Suprapubic skin (tissue), 4 donors: ENCODE measurements around the gene KLHL17. TPM values are rescaled to one million over a fixed set of nuclear protein-coding genes. Genes with fewer than 3 reads are reported as not detected.

Experiments used
- DNase-seq, 2 donors: peaks; one replicate each; pipeline ENCODE4 v3.0.0-alpha.2; 2019; ENCODE audit warnings: low spot score in 2 of 2
- H3K27ac ChIP-seq: fragments of 200-600 bp; sonication (generic); one replicate; pipeline ENCODE4 v1.5.1; 2019
- H3K27me3 ChIP-seq: fragments of 200-600 bp; sonication (generic); one replicate; pipeline ENCODE4 v1.5.1; 2019
- H3K36me3 ChIP-seq: fragments of 200-600 bp; sonication (generic); one replicate; pipeline ENCODE4 v1.5.1; 2019
- H3K4me1 ChIP-seq: fragments of 200-600 bp; sonication (generic); one replicate; pipeline ENCODE4 v1.5.1; 2019
- H3K4me3 ChIP-seq: fragments of 200-600 bp; sonication (generic); one replicate; pipeline ENCODE4 v1.5.1; 2019; ENCODE audit warnings: mild to moderate bottlenecking
- H3K9me3 ChIP-seq: fragments of 200-600 bp; sonication (generic); one replicate; pipeline ENCODE4 v1.5.1; 2019
- EP300 ChIP-seq: sonication (generic); formaldehyde crosslinking; IDR thresholded peaks from one replicate; pipeline ENCODE4 v1.6.1; 2017; ENCODE audit warnings: antibody characterized with exemption
- POLR2A ChIP-seq, 2 donors: fragments of 450-650 bp; IDR thresholded peaks; one replicate each; pipeline ENCODE4 v1.6.1; 2017; ENCODE audit warnings: antibody characterized with exemption in 2 of 2, mild to moderate bottlenecking in 2 of 2, moderate library complexity in 2 of 2
- POLR2AphosphoS5 ChIP-seq, 3 donors: sonication (generic); formaldehyde crosslinking; IDR thresholded peaks; one replicate each; pipeline ENCODE4 v1.6.1; 2017; ENCODE audit warnings: antibody characterized with exemption in 3 of 3
- WGBS: methylation state at CpG from one replicate; pipeline ENCODE4 v1.1.5; 2018; 5-methylcytosine and 5-hydroxymethylcytosine counted together
- total RNA-seq, 4 donors: library from RNA; depleted of rRNA; stranded (reverse); fragments of >200 nt; gene quantifications; one replicate each; pipeline ENCODE4 v1.1.0, GENCODE V29; 2016
- TF ChIP-seq, protein P1 (sequence below), 2 donors: fragments of 200-600 bp in 1 of 2; fragments of 450-650 bp in 1 of 2; sonication (generic) in 1 of 2; IDR thresholded peaks; one replicate each; pipeline ENCODE4 v1.5.1; 2016 to 2019; ENCODE audit warnings: antibody characterized with exemption in 2 of 2, mild to moderate bottlenecking in 1 of 2, moderate library complexity in 1 of 2

The KLHL17 gene
- total RNA-seq, 4 donors from 2014 or later = 9.7 to 38.3 (median 17.0) TPM

DNA sequence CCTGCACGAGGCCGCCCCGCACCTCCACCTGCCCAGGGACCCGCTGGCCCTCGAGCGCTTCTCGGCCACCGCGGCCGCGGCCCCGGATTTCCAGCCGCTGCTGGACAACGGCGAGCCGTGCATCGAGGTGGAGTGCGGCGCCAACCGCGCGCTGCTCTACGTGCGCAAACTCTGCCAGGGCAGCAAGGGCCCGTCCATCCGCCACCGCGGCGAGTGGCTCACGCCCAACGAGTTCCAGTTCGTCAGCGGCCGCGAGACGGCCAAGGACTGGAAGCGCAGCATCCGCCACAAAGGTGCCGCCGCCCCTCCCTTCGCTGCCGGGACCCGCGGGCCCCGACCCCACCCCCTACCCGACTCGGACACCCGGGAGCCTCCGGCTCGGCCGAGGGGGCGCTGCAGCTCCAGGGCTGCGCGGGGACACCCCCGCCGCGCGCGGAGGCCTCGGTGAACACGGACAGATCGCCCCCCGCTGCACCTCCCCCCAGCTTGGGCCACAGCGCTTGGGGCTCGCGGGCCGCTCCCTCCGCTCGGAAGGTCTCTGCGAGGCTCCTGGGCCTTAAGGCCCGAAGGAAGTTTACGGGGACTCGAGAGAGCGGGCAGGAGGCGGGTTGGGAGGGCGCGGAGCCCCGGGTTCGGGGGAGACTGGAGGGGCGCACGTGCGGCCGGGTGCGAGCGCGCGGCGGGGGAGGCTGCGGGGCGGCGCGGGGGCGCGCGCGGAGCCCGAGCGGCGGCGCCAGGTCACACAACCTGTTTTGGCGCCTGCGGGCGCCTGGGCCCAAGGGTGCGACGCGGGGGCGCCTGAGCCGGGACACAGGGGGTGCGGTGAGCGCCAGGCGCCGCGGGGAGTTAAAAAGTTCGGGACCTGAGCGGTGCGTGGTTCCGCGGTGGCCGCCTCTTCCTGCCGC lies 35.5 kb upstream of the KLHL17 start:
- H3K4me3 ChIP-seq = peak overlapping the region; percentile 61
- peaks cover 55% of the 10 kb centered on the region for H3K4me1 ChIP-seq
- no peak overlapping the region for H3K27ac ChIP-seq
- peaks cover 97% of the 10 kb centered on the region for H3K27me3 ChIP-seq
- no peaks in the 10 kb centered on the region for H3K9me3 ChIP-seq
- no peak for TF ChIP-seq EP300
- no peak for TF ChIP-seq POLR2A (IDR thresholded peaks at IDR 0.05)
- TF ChIP-seq, protein P1, sequence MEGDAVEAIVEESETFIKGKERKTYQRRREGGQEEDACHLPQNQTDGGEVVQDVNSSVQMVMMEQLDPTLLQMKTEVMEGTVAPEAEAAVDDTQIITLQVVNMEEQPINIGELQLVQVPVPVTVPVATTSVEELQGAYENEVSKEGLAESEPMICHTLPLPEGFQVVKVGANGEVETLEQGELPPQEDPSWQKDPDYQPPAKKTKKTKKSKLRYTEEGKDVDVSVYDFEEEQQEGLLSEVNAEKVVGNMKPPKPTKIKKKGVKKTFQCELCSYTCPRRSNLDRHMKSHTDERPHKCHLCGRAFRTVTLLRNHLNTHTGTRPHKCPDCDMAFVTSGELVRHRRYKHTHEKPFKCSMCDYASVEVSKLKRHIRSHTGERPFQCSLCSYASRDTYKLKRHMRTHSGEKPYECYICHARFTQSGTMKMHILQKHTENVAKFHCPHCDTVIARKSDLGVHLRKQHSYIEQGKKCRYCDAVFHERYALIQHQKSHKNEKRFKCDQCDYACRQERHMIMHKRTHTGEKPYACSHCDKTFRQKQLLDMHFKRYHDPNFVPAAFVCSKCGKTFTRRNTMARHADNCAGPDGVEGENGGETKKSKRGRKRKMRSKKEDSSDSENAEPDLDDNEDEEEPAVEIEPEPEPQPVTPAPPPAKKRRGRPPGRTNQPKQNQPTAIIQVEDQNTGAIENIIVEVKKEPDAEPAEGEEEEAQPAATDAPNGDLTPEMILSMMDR (IDR thresholded peaks at IDR 0.05) = no peak
- no peak for TF ChIP-seq POLR2AphosphoS5 (IDR thresholded peaks at IDR 0.05)
- H3K36me3 ChIP-seq = no peaks in the 10 kb centered on the region
- WGBS = under 1% methylated on average over 25 of the region's 120 CpGs
- DNase-seq = no peak

DNA sequence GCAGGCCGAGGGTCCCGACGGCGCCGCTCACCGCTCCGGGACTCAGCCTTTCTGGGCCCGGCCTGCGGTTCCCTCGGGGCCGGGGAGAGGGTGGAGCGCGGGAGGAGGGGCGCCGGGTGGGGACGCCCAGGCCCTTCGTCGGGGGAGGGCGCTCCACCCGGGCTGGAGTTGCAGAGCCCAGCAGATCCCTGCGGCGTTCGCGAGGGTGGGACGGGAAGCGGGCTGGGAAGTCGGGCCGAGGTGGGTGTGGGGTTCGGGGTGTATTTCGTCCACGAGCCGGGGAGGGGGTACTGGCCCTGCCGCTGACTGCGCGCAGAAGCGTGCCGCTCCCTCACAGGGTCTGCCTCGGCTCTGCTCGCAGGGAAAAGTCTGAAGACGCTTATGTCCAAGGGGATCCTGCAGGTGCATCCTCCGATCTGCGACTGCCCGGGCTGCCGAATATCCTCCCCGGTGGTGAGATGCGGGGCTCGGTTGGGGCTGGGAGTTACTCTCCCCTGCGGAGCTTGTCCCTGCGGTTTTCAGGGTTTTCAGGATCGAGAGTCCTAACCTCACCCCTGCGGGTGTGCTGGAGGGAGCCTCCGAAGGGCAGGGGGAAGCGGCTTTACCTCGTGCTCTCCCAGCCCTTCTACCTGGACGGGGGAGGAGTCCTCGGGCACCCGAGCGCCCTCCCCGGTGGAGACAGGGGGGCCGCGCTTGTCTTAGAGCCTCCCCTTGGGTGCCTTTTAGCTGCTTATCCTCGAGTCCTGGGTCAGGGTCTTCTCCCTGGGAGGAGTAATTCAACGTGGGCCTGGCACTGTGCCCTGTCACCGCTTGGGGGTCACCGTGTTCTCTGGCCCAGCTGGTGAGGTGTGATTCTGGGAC lies 34.6 kb upstream of the KLHL17 start:
- DNase-seq = no peak
- no peaks in the 10 kb centered on the region for H3K36me3 ChIP-seq
- peak overlapping the region; percentile 61 for H3K4me3 ChIP-seq
- H3K4me1 ChIP-seq = peaks cover 46% of the 10 kb centered on the region
- no peaks in the 10 kb centered on the region for H3K9me3 ChIP-seq
- H3K27ac ChIP-seq = no peak overlapping the region
- TF ChIP-seq EP300 = no peak
- WGBS = 5% methylated on average over 38 of the region's 65 CpGs
- peaks cover 97% of the 10 kb centered on the region for H3K27me3 ChIP-seq

DNA sequence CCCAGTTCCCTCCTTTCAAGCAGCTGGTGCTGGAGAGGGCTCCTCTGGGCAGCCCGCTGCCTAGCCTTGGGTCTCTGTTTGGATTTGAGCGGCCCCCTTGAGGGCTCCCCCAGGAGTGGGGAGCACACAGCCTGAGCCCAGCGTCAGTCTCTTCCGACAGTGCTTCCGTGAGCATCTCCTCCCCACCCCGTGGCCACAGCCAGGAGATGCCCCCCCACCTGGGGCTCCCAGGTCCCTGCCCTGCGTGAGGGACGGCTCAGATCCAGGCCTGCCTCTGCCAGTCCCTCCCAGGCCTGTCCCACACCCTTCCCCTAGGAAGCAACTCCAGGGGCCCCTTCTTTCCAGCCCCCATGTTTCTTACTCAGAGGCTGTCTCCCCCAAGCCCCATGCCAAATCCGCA lies 33.1 kb upstream of the KLHL17 start:
- peaks cover 95% of the 10 kb centered on the region for H3K27me3 ChIP-seq
- no peak for TF ChIP-seq EP300
- TF ChIP-seq, protein P1 (IDR thresholded peaks at IDR 0.05) = no peak
- TF ChIP-seq POLR2AphosphoS5 (IDR thresholded peaks at IDR 0.05) = no peak
- TF ChIP-seq POLR2A (IDR thresholded peaks at IDR 0.05) = no peak
- H3K36me3 ChIP-seq = no peaks in the 10 kb centered on the region
- H3K9me3 ChIP-seq = no peaks in the 10 kb centered on the region
- no peak overlapping the region for H3K27ac ChIP-seq
- peaks cover 36% of the 10 kb centered on the region for H3K4me1 ChIP-seq
- no CpG with 5 or more reads among the region's 9 CpGs for WGBS
- DNase-seq = no peak
- no peak overlapping the region for H3K4me3 ChIP-seq

DNA sequence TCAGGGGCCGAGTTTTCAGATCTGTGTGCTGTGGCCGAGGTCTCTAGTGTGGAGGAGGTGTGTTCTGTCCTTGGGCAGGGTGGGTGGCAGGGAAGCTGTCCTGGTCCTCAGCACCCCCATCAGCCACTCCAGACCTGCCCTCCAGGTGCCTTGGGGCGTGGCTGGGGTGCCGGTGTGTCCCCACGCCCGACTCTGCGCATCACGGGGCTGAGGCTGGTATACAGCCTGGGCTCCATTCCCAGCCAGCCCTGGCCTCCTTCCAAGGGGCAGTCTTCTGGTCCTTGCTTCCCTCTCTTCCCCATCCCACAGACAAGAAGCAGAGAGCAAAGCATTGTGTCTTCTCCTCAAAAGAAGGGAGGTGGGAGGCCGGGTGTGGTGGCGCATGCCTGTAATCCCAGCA lies 32.6 kb upstream of the KLHL17 start:
- Histone ChIP-seq H3K4me1 (peaks cover 36% of the 10 kb centered on the region), H3K9me3 (no peaks in the 10 kb centered on the region), H3K27ac (no peak overlapping the region), H3K27me3 (peaks cover 95% of the 10 kb centered on the region), H3K4me3 (no peak overlapping the region), H3K36me3 (no peaks in the 10 kb centered on the region)
- 40% methylated on average over 2 of the region's 10 CpGs for WGBS
- TF ChIP-seq EP300 = no peak
- TF ChIP-seq, protein P1 (IDR thresholded peaks at IDR 0.05) = no peak
- TF ChIP-seq POLR2AphosphoS5 (IDR thresholded peaks at IDR 0.05) = no peak
- no peak for TF ChIP-seq POLR2A (IDR thresholded peaks at IDR 0.05)
- DNase-seq = no peak

DNA sequence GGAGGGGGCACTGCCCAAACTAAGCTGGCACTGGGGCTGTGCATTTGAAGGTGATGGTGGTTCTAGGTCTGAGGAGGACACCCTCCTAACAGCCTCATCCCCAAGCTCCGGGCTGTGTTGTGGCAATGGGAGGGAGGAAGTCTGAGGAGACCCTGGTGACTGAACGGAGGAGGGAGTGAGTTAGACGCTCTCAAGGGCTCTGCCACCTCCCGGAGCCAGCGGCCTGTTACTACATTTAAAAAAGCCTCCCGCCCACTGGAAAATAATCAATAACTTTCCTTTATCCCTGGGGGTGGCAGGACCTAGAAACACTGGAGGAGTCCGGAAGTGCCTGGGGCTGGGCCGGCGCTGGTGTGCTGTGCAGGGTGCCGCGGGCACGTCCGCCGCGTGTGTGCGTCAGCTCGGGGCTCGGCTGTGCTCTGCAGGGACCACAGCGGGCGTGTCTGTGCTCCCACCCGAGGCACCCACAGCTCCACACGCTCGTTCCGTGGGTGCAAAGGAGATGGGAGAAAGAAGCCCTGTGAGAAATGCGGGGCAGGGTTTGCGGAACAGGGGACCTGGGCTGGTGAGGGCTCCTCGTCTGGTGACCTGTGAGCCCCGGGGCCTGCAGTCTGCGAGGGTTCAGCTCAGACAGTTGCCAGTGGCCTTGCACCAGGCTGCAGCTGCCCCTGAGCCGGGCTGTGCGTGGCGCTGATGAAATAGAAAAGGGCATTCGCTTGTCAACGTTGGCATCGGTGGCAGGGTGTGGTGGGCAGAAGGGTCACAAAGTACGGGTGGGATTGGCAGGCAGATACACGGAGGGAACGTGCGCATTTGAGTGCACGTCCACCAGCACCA lies 31.3 kb upstream of the KLHL17 start:
- no peaks in the 10 kb centered on the region for H3K36me3 ChIP-seq
- H3K27ac ChIP-seq = no peak overlapping the region
- no peaks in the 10 kb centered on the region for H3K9me3 ChIP-seq
- TF ChIP-seq, protein P1 (IDR thresholded peaks at IDR 0.05) = no peak
- no peak for TF ChIP-seq POLR2AphosphoS5 (IDR thresholded peaks at IDR 0.05)
- no peak for TF ChIP-seq EP300
- TF ChIP-seq POLR2A (IDR thresholded peaks at IDR 0.05) = no peak
- no peak for DNase-seq
- peaks cover 23% of the 10 kb centered on the region for H3K4me1 ChIP-seq
- no peak overlapping the region for H3K4me3 ChIP-seq
- H3K27me3 ChIP-seq = peaks cover 93% of the 10 kb centered on the region
- WGBS = 54% methylated on average over 32 of the region's 40 CpGs
